ENCODE data around the gene CFAP54.
"Not testable (repeated sequence)": the region's sequence is repeated elsewhere in the genome, so short reads cannot be mapped to it uniquely, and the experiment has no call there.

The CFAP54 gene, protein sequence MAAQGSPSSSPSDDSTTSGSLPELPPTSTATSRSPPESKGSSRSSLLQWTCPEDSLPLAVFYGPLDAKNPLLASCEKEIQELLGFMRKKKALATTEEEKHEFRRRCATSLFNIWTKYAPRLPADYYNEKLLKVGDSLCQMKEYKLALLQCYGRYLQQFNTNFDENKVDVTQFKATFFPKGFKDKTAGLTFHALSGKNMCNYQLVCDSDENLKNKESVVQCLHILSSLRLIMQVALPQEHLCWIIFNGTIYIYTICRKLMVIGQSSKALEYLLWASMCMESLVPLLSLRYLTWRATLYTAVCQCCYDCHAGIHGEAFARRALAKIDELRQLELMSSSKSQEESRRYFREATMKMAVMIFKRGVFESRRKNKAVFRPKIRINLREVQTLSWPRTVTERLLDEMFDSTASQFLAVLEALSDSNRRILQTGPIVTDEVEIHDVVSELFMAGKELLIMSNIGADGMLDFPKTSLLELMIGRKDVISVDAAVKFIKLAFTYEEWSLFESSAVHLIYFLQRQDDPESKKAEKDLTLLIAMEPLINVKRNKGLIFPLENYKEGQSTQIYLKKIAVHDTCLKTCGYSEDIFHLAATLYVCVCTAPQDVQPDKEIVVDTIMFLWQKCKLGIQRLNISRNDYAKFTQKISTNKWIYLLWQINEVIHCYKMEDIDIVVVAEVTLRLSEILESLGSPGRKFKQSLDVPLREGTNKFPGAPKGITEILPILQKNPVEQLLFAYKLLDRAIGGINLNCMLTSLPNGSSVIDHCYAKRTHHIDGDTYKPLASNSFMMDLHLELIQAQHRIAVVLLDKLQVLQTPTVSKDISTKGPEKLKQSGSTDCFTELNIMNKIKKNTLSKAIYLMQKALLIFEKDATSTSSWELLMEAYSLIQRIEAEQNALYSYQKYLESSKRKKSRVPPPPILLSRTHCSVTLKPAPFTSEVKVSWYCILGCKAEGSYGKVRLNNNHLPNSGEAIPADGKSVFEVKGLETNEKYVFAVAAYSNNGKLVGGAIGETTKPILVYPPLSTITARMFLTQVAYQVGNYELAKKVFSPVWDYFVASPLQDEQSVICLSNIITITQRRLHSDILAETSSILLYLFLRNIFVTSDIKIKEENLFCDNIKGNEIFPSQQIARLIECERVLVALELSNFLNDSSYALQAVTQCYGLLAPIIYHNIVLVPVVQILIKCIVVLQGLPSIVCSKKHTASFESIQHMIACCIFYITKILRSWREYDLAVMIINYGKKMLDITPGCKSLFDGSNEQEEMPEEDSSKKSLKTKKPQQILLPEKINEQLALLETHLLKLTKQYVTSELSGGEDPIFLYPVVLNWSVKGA (N-terminal part only)

DNA sequence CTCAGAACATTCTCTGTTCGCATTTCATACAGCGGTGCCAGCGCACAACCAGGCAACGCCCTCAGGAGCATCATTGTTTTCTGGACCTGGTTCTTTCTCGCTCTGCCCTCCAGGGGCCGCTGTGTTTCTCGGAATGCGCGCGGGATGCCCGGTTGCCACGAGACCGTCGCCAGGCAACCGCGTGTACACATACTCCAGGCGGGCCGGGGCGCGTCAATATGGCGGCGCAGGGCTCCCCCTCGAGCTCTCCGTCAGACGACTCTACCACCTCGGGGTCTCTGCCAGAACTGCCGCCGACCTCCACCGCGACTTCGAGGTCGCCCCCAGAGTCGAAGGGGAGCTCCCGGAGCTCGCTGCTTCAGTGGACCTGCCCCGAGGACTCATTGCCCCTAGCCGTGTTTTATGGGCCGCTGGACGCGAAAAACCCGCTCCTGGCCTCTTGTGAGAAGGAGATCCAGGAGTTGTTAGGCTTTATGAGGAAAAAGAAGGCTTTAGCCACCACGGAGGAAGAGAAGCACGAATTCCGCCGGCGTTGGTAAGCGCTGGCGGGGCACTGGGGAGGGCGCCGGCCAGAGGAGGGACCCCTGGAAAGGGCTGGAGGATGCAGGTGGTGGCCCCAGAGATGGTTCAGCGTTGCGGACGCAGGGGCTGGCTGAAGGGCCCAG, at the start of gene CFAP54:
Gene CFAP54 (plus strand): TSS at position 186 of the 665 bp plus-strand sequence. CDS start 33 bp downstream, at position 219.
- DNase-seq (ENCODE audit: low read depth in 1 of 2, low spot score in 1 of 2) = peak; percentile 89 to 92

DNA sequence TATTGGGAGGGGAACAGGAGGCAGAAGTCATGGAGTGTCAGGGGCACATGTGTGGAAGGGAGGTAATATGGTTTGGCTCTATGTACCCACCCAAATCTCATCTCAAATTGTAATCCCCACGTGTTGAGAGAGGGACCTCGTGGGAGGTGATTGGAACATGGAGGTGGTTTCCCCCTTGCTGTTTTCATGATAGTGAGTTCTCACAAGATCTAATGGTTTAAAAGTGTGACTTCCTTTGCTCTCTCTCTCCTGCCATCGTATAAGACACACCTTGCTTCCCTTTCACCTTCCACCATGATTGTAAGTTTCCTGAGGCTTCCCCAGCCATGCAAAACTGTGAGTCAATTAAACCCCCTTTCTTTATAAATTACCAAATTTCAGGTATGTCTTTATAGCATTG, 47.6 kb upstream of the CFAP54 start:
- no peak for DNase-seq (ENCODE audit: low read depth in 1 of 2, low spot score in 1 of 2)

DNA sequence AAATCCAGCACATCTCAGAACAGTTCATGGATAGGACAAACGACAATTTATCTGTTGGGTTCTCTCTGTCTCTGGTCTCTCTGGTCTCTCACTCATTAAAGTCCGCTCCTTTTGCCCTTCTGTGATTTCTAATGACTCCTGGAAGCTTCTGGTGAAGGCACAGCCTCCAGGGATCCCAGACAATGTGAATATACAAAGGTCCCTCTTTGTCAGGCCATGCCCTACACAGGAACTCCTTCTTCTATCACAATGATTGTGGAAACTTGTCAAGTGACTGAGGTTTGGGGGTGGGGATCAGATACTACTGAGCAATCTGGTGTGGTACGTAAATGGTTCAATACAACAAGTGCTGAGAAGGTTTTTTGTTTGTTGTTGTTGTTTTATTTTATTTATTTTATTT, 46.5 kb upstream of the CFAP54 start:
- no peak for DNase-seq (ENCODE audit: low read depth in 1 of 2, low spot score in 1 of 2)

DNA sequence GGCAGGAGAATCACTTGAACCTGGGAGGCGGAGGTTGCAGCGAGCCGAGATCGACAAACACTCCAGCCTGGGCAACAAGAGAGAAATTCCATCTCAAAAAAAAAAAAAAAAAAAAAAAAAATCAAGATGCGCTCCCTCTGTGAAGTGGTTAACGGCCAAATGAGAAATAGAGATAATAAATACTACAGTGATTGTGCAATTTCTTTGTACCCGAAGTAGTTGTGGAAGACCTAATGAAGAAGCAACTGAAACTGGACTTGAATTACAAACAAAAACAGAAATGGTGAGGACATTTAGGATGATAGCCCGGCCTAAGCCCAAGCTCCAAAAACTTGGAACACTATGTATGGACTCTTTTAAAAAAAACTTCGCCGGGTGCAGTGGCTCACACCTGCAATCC, 45.0 kb upstream of the CFAP54 start:
- no peak for DNase-seq (ENCODE audit: low read depth in 1 of 2, low spot score in 1 of 2)

DNA sequence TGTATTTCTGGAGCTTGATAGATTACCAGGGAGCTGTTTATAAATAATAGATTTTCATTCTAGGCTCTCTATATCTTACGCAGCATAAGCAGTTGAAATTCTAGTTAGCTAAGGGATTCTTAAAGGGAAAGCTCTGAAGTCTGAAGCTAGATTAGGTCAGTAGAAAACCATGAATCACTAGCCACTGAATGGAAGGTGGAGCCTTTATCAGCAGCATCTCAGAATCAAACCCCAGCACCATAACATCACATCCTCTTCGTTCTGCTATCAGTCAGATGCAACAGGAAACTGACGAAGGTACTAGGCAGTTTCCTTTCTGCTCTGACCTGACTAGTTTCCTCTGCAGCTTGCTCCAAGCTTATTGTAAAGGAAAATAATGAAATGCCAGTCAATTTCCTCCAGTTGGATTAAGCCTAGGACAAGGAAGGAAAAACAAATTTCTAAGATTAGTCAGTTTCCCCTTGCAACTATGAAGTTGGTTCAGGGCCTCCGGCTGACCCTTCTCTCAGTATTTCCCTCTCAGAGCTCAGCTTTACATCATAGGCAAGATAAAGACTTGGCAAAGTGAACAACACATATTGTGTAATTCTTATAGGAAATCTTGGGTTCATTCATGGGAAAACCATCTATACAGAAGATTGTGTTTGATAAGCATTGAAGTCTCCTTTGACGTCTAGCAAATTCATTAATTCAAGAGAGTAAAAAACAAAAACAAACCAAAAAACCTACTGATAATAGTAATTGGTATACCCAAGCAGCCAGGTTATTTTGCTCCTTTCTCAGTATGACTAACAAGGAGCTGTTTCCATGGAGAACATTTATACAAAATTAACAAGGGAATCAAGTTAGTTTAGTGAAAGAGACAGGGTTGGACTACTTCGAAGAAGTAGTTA, 43.4 kb upstream of the CFAP54 start:
- DNase-seq (ENCODE audit: low read depth in 1 of 2, low spot score in 1 of 2) = peak in 1 of 2 donors; percentile 36

DNA sequence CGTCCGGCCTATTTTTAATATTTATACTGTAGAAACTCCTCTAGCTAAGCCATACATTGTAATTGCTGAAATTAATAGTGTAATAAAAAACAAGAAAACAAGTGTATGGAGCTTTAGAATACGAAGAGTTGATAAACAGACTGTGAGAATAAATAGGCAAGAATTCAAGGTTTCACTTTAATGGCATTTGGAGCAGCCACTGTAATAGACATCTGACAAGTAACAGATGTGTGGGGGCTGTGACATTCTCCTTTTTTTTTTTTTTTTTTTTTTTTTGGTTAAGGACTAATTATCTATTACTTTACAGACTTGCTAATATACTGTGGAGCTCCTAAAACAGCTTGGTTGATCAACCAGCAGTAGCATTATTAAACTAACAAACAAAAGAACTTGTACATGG, 42.1 kb upstream of the CFAP54 start:
- DNase-seq (ENCODE audit: low read depth in 1 of 2, low spot score in 1 of 2) = no peak

DNA sequence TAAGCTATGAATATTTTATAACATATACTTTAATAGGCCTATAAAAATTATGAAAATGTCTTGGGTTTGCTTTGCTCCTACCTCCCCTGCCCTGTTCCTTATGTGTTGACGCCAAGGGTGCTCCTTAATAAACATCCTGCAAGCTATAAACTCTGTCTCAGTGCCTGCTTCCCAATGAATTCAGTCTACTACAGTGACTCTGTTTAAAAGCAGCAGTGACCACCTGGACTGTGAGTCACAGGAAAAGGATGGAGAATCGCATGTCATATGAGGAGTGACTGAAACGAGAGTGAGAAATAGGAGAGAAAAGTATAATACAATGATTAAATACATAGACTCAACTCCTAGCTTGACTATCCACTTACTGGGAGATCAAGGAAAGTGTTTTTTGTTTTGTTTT, 41.1 kb upstream of the CFAP54 start:
- no peak for DNase-seq (ENCODE audit: low read depth in 1 of 2, low spot score in 1 of 2)

DNA sequence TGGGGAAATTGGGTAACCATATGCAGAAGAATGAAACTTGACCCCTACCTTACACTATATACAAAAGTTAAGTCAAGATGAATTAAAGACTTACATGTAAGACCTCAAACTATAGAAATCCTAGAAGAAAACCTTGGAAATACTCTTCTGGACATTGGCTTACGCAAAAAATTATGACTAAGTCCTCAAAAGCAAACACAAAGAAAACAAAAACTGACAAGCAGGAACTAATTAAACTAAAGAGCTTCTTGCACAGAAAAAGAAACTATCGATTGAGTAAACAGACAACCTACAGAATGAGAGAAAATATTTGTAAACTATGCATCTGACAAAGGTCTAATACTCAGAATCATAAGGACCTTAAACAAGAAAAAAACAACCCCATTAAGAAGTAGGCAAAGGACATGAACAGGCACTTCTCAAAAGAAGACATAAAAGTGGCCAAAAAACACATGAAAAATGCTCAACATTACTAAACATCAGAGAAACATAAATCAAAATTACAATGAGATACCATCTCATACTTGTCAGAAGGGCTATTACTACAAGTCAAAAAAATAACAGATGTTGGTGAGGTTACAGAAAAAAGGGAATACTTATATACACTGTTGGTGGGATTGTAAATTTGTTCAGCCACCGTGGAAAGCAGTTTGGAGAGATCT, 37.0 kb upstream of the CFAP54 start:
- DNase-seq (ENCODE audit: low read depth in 1 of 2, low spot score in 1 of 2) = no peak

DNA sequence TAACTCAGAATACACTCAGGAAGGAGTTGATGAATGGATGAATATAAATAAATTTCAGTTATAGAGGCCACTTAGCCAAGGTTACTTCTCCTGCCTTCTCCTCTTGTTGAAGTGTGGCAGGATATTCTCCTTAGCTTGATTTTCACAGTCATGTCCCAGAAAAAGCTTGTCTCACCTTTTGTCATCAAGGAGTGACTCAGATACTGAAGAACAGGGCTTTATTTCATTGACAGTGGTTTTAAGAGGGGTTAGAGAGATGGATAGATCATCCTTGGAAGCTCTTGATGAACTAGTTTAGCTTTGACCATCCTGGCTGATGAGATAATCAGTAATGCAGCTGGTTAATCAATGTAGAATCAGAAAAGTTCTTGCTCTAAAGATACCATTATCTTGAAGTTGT, 35.0 kb upstream of the CFAP54 start:
- no peak for DNase-seq (ENCODE audit: low read depth in 1 of 2, low spot score in 1 of 2)

DNA sequence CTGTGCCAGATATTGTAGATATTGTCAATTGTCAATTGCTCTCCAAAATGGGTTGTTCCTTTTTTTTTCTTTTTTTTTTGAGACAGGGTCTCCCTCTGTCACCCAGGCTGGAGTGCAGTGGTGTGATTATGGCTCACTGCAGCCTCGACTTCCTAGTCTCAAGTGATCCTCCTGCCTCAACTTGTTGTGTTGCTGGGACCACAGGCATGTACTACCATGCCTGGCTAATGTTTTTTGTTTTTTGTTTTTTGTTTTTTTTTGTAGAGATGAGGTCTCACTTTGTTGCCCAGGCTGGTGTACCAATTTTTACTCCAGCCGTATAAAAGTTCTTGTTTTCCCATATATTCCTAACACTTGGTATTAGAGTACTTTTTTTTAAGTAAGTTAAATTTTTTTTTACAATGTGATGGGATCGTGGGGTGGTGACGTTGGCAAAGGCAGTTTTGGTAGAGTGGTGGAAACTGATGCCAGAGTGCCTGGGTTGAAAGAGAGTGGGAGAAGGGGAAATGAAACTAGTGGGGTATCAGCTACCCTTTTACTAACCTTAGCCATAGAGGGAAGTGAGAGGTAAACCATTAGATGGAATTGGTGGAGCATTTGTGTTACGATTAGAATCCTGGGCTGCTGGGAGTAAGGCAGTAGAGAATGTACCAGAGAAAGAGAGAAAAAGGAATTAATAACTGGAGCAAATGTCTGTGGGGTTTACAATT, 33.0 kb upstream of the CFAP54 start:
- no peak for DNase-seq (ENCODE audit: low read depth in 1 of 2, low spot score in 1 of 2)

DNA sequence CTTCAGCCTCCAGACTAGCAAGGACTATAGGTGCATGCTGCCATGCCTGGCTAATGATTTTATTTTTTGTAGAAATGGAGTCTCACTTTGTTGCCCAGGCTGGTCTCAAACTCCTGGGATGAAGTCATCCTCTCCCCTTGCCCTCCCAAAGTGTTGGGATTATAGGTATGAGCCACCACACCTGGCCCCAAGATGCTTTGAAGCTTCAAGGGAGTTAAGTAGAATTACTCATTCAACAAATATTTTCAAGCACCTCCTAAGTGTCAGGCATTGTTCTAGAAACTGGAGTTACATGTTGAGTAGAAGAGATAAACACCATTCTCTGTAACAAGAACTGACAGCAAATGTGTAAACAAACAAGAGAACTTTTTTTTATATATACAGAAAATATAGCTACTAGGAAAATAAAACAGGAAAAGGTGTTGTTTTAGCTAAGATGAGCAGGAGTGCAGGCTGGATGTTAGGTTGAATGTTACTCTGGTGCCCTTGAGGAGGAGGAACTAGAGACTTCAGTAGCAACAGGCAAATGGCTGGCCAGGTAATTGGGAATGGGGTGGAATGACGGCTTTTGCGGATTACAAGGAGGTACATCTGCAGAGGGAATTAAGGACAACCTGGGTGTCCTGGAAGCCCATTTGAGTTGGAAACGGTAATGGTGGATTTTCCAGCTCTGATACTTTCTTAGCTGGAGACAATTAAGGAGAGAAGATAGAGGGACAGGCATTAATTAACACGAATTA, 32.0 kb upstream of the CFAP54 start:
- no peak for DNase-seq (ENCODE audit: low read depth in 1 of 2, low spot score in 1 of 2)

DNA sequence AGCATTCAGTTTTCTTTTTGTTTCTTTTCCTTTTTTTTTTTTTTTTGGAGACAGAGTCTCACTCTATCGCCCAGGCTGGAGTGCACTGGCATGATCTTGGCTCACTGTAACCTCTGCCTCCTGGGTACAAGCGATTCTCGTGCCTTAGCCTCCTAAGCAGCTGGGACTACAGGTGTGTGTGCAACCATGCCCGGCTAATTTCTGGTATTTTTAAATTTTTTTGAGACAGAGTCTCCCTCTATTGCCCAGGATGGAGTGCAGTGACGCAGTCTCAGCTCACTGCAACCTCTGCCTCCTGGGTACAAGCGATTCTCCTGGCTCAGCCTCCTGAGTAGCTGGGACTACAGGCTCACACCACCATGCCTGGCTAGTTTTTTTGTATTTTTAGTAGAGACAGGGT, 30.1 kb upstream of the CFAP54 start:
- DNase-seq (ENCODE audit: low read depth in 1 of 2, low spot score in 1 of 2) = not testable (repeated sequence)

DNA sequence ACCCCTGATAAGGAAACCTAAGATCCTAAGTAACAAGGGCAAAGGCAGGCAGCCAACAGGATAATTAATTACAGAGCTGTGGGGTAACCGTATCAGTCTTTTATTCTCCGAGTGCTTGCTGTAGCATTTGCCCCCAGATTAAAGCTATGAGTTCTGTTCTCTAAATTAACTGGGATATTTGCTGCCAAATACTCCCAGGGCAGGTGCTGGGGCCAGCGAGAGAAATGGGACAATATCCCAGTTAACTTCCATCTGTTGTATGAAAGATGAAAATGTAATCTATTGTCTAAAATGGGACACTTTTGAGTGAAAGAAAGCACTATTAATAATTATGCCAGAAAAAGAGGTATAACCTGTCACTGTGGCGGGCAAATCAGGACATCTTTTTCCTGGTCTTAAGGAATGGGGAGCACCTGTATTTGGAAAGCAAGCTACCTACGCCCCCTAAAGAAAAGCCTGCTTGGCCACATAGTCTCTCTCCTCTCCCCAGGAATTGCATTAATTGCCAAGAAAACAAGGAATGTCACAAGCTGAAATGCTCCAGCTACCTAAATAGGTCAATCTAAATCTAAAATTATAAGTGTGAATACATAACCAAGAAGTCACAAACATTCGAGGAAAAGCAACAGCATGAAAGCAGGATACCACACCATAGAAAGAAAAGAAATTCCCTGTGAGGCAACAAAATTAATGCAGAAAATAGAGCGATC, 26.7 kb upstream of the CFAP54 start:
- DNase-seq (ENCODE audit: low read depth in 1 of 2, low spot score in 1 of 2) = no peak

DNA sequence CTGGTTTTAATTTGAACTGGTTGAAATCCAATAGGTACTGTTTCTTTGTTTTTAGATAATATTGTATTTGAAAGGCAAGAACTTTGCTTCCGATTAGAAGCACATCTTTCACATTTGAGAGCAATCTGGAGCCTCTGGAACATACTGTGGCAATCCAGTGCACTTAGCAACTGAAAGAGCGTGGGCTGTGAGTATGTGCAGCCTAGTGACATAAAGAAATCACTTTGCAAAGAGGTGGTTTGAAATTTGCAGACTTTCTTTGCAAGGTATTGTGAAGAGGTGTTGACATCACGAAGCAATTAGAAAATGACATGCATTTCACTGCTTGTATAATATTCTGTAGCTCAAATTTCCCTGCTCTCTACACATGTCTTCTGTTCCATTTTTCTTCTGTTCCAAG, 23.5 kb upstream of the CFAP54 start:
- no peak for DNase-seq (ENCODE audit: low read depth in 1 of 2, low spot score in 1 of 2)

DNA sequence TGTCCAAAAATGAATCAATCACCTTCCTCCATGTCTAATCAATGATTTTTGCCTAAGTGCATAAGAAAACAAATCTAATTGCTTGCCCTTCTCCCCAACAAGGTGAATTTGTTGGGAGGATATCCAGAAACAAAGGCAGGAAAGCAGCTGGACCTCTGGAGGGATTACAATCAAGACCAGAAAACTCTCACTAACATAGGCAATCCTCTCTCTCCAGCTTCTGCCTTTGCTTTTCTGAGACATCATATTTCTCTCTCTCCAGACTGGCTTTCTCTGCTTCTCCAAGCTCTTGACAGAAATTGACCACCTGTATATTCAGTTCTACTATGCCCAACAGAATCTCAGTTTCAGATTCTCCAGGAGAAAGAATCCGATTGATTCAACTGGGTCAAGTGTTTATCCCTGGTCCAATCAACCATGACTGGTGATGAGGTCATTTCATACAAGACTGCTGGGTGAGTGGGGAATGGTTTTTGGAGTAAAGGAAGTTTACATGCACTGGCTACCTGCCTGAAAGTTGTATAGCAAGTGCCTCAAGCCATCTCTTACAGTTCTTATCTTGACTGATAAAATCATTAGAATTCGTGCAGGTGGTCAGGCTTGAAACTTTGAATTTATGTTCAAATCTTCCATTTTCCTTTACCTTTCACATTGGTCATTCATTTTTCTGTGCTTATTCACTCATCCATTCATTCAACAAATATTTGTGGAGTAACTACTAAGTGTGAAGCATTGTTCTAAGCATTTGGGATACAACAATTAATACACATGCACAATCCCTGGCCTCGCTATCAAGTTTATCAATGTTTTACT, 22.2 kb upstream of the CFAP54 start:
- no peak for DNase-seq (ENCODE audit: low read depth in 1 of 2, low spot score in 1 of 2)

DNA sequence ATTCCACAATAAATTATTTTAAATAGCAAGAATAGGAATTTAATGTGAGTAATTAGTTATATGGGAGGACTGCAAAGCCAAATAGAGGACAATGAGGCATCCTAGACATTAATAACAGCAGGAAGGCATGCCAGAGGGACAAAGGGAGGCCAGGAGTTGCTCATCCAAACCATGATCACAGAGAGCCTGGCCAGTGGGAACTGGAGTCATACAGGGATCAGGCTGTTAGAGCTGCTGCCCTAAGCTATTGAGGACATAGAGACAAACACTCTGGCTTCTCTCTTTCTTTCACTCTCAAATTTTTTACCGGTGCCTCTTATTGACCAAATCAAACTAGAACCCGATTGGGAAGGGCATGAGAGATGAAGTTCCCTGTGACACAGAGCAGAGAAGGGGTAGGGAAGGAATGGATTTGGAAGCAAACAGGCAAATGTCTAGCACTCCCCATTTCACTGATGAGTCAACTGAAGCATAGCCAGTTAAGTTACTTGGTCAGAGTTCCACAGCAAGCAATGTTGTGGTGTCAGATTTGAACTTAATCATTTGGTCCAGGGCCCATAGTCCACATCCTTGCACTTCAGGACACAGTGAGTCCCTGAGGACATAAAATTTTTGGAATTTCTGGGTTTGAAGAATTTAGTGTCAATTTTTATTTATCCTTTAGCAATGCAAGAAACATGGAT, 17.9 kb upstream of the CFAP54 start:
- no peak for DNase-seq (ENCODE audit: low read depth in 1 of 2, low spot score in 1 of 2)
